K562 (cell line): ENCODE data around the gene KDM4C. TPM values are rescaled to one million over a fixed set of nuclear protein-coding genes. Genes with fewer than 3 reads are reported as not detected.

Experiments
- EHMT2 ChIP-seq: fragments of 450-650 bp; IDR thresholded peaks from 2 replicates; pipeline ENCODE4 v1.6.1; 2018; ENCODE audit warnings: antibody characterized with exemption
- FOXP4 ChIP-seq: sonication (generic); formaldehyde crosslinking; IDR thresholded peaks from 2 replicates; pipeline ENCODE4 v1.8.0; 2022; ENCODE audit warnings: mild to moderate bottlenecking, missing genetic modification reagents, borderline replicate concordance
- ILK ChIP-seq: fragments of 450-650 bp; IDR thresholded peaks from 2 replicates; pipeline ENCODE4 v1.6.1; 2016; ENCODE audit warnings: missing genetic modification characterization, low read depth, mild to moderate bottlenecking, missing compliant biosample characterization, moderate library complexity, borderline replicate concordance
- MLLT1 ChIP-seq, 2 experiments: fragments of 450-650 bp; IDR thresholded peaks; 2 replicates each; pipeline ENCODE4 v1.6.1; 2016
- SIRT6 ChIP-seq: IDR thresholded peaks from one replicate; pipeline ENCODE4 v1.6.1; 2012; ENCODE audit warnings: low read depth, mild to moderate bottlenecking, control low read depth, inconsistent platforms, low read length, moderate library complexity
- TAF9B ChIP-seq: fragments of 450-650 bp; IDR thresholded peaks from 2 replicates; pipeline ENCODE4 v1.6.1; 2018; ENCODE audit warnings: mild to moderate bottlenecking; ENCODE audit not compliant: partially characterized antibody
- ZBTB33 ChIP-seq: sonication (generic); formaldehyde crosslinking; IDR thresholded peaks from 2 replicates; pipeline ENCODE4 v1.8.1; 2023; ENCODE audit warnings: mild to moderate bottlenecking, missing genetic modification reagents
- polyA plus RNA-seq, 8 experiments: library from polyadenylated mRNA; depleted of rRNA in 4 of 8; stranded (reverse) in 5 of 8; unstranded in 3 of 8; fragments of >200 nt; fragmentation: Nextera tagmentation in 2 of 8; fragmentation: Illumina TruSeq in 1 of 8; extraction: Ambion mirVana in 2 of 8; extraction: Trizol in 1 of 8; gene quantifications; 2 replicates each; pipeline versions ENCODE4 v1.2.1 to v1.2.3, GENCODE V29; 2011 to 2014; ENCODE audit warnings: inconsistent platforms in 1 of 8, missing spikeins in 1 of 8
- total RNA-seq, 7 experiments: library from RNA; depleted of rRNA in 6 of 7; stranded (reverse); fragments of >200 nt in 6 of 7; fragmentation: Illumina TruSeq in 2 of 7; extraction: Trizol in 2 of 7; gene quantifications; 2 replicates each; pipeline versions ENCODE4 v1.2.1 to v1.2.3, GENCODE V29; 2011 to 2021; ENCODE audit warnings: low replicate concordance in 1 of 7

Gene KDM4C
- total and polyA plus RNA-seq, 9 of the 15 experiments (the other 6 are each of a cell fraction or from before 2014, with no cell fraction given), result 5.4 to 17.0 (median 12.6) TPM

GRCh38 chr9:6822696-6823095 is 64.9 kb downstream of the KDM4C start (continued):
- TF ChIP-seq TAF9B, result no peak
- TF ChIP-seq SIRT6, result no peak
- no peak for TF ChIP-seq EHMT2
- no peak for TF ChIP-seq ZBTB33 (CRISPR knock-in tag)
- TF ChIP-seq ILK (tag), result no peak
- TF ChIP-seq FOXP4 (CRISPR knock-in tag), result no peak
- no peak for TF ChIP-seq MLLT1 (IDR thresholded peaks at IDR 0.05)
